Measurements from ENCODE around the gene F5.

F5 gene

GRCh38 chr1:169572187-169572586 lies 14.1 kb downstream of the F5 start:
- TF ChIP-seq CTCF (IDR thresholded peaks at IDR 0.05; ENCODE audit: insufficient read depth, low read length, missing control alignments) = no peak
- H3K4me3 ChIP-seq (ENCODE audit: low read depth, low read length) = no peak overlapping the region
- CTCF ChIA-PET = no interaction called here
- no peak for DNase-seq (ENCODE audit: low read depth, low spot score)
- POLR2A ChIA-PET = no interaction called here

- POLR2A ChIA-PET = no interaction called here
- H3K4me3 ChIP-seq (ENCODE audit: low read depth, low read length) = no peak overlapping the region
- no peak for TF ChIP-seq CTCF (IDR thresholded peaks at IDR 0.05; ENCODE audit: insufficient read depth, low read length, missing control alignments)
- CTCF ChIA-PET = no interaction called here
- no peak for DNase-seq (ENCODE audit: low read depth, low spot score)
Observed at GRCh38 chr1:169571450-169571849, 14.8 kb downstream of the F5 start.

GRCh38 chr1:169570172-169570574 lies 16.1 kb downstream of the F5 start:
- DNase-seq (ENCODE audit: low read depth, low spot score) = no peak
- no peak overlapping the region for H3K4me3 ChIP-seq (ENCODE audit: low read depth, low read length)
- POLR2A ChIA-PET = no interaction called here
- no peak for TF ChIP-seq CTCF (IDR thresholded peaks at IDR 0.05; ENCODE audit: insufficient read depth, low read length, missing control alignments)
- CTCF ChIA-PET = no interaction called here

- DNase-seq (ENCODE audit: low read depth, low spot score) = no peak
- no peak for TF ChIP-seq CTCF (IDR thresholded peaks at IDR 0.05; ENCODE audit: insufficient read depth, low read length, missing control alignments)
- ChIA-PET CTCF (interaction anchor here (0.9 to 1.6 kb wide), 4 partner anchors 16 to 23 kb away, joined by 3 to 6 read pairs (median 4); no protein-coding TSS in a partner anchor), POLR2A (no interaction called here)
- H3K4me3 ChIP-seq (ENCODE audit: low read depth, low read length) = no peak overlapping the region
Observed at GRCh38 chr1:169568497-169568896, 17.8 kb downstream of the F5 start.

- DNase-seq (ENCODE audit: low read depth, low spot score) = no peak
- ChIA-PET POLR2A (no interaction called here), CTCF (no interaction called here)
- H3K4me3 ChIP-seq (ENCODE audit: low read depth, low read length) = no peak overlapping the region
- no peak for TF ChIP-seq CTCF (IDR thresholded peaks at IDR 0.05; ENCODE audit: insufficient read depth, low read length, missing control alignments)
Observed at GRCh38 chr1:169565335-169566271, 20.7 kb downstream of the F5 start.

- no peak for DNase-seq (ENCODE audit: low read depth, low spot score)
- POLR2A ChIA-PET = no interaction called here
- CTCF ChIA-PET = no interaction called here
Observed at GRCh38 chr1:169563650-169564049, 22.6 kb downstream of the F5 start.

More at GRCh38 chr1:169563650-169564049, 22.6 kb downstream of the F5 start:
- TF ChIP-seq CTCF (IDR thresholded peaks at IDR 0.05; ENCODE audit: insufficient read depth, low read length, missing control alignments) = no peak
- H3K4me3 ChIP-seq (ENCODE audit: low read depth, low read length) = no peak overlapping the region
